GM21447 (cell line): ENCODE results near the gene MAN1C1.

ENCODE experiments used
- ATAC-seq: cut with Tn5 transposase; IDR thresholded peaks from one replicate; pipeline ENCODE4 v1.9.1; 2021; ENCODE audit not compliant: unreplicated experiment

The MAN1C1 gene

GRCh38 chr1:25677193-25677773 lies 60.7 kb downstream of the MAN1C1 start:
- ATAC-seq, result no peak

GRCh38 chr1:25679171-25679570 lies 62.6 kb downstream of the MAN1C1 start:
- ATAC-seq, result no peak

- no peak for ATAC-seq
Measured at GRCh38 chr1:25680701-25681100, 64.1 kb downstream of the MAN1C1 start.

GRCh38 chr1:25682059-25682601 lies 65.5 kb downstream of the MAN1C1 start:
- ATAC-seq, result no peak

- no peak for ATAC-seq
Measured at GRCh38 chr1:25683177-25683576, 66.6 kb downstream of the MAN1C1 start.

- ATAC-seq, result no peak
Measured at GRCh38 chr1:25683731-25684130, 67.1 kb downstream of the MAN1C1 start.

- ATAC-seq, result no peak
Measured at GRCh38 chr1:25684216-25684965, 67.8 kb downstream of the MAN1C1 start.

- no peak for ATAC-seq
Measured at GRCh38 chr1:25685211-25685750, 68.7 kb downstream of the MAN1C1 start.

GRCh38 chr1:25685938-25686665 lies 69.5 kb downstream of the MAN1C1 start:
- ATAC-seq, result no peak

- ATAC-seq, result no peak
Measured at GRCh38 chr1:25687221-25688017, 70.8 kb downstream of the MAN1C1 start.

- ATAC-seq, result no peak
Measured at GRCh38 chr1:25688390-25689119, 72.0 kb downstream of the MAN1C1 start.

GRCh38 chr1:25689686-25690381 lies 73.2 kb downstream of the MAN1C1 start:
- no peak for ATAC-seq

- no peak for ATAC-seq
Measured at GRCh38 chr1:25690396-25690956, 73.9 kb downstream of the MAN1C1 start.

- no peak for ATAC-seq
Measured at GRCh38 chr1:25691211-25691610, 74.6 kb downstream of the MAN1C1 start.

- ATAC-seq, result no peak
Measured at GRCh38 chr1:25692560-25692959, 76.0 kb downstream of the MAN1C1 start.

- no peak for ATAC-seq
Measured at GRCh38 chr1:25694167-25695007, 77.8 kb downstream of the MAN1C1 start.

GRCh38 chr1:25695090-25695770 lies 78.6 kb downstream of the MAN1C1 start:
- ATAC-seq, result no peak
